HG03135 (cell line): ENCODE results near the gene GABRG3.
"Not testable (repeated sequence)": the region's sequence is repeated elsewhere in the genome, so short reads cannot be mapped to it uniquely, and the experiment has no call there.

ENCODE experiments used
- ATAC-seq: cut with Tn5 transposase; IDR thresholded peaks from one replicate; pipeline ENCODE4 v1.9.1; 2021; ENCODE audit warnings: mild to moderate bottlenecking, moderate library complexity; ENCODE audit not compliant: unreplicated experiment

Gene GABRG3

DNA sequence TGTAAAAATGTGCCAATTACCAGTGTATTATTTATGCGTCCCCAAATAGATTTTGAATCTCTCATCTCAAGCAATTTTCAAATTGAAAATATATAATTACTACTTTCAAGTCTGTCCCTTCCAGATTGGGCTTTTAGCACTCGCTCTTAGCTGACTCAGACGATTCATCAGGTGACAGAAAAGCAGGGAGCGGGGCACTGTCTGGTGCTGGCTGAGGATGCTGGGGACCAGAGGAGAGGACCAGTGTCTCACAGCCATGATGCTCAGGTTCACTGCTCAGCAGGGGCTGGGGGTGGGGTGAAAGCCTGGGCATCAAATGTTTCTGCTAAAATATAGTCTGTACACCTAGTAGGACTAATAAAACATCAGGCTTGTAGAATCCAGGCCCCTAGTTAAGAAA lies 199.9 kb downstream of the GABRG3 start:
- ATAC-seq: no peak

- ATAC-seq: no peak
Observed at GRCh38 chr15:27172821-27173220, 201.8 kb downstream of the GABRG3 start.

DNA sequence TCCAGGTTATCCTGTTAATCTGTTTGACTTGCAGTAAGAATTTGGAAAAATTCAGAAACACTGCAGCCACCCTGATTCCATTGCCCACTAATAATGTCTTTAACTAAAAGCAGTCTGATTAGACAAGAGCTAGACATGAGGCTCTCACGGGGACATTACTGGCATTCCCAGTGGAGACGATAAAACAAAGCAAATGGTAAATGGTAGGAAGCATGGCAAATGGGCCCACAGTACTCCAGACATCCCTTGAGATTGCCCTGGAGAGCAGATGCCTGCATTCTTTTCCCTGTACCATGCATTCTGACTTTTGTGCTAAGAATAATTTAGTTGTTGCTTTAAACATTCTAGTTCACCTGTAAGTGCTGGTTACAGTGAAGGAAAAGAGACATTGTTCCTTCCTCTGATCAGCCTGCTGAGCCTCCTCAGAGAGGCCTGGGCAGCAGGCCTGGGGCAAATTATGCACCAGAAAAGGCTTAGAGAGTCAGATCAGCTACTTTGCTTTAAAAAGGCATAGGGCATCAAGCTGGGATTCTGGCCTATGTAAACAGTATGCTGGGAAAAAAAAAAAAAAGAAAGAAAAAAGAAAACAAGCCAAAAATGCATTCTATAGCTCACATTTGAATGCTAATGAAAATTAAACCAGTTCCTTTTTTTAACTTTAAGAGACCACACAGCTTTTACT lies 204.6 kb downstream of the GABRG3 start:
- no peak for ATAC-seq

DNA sequence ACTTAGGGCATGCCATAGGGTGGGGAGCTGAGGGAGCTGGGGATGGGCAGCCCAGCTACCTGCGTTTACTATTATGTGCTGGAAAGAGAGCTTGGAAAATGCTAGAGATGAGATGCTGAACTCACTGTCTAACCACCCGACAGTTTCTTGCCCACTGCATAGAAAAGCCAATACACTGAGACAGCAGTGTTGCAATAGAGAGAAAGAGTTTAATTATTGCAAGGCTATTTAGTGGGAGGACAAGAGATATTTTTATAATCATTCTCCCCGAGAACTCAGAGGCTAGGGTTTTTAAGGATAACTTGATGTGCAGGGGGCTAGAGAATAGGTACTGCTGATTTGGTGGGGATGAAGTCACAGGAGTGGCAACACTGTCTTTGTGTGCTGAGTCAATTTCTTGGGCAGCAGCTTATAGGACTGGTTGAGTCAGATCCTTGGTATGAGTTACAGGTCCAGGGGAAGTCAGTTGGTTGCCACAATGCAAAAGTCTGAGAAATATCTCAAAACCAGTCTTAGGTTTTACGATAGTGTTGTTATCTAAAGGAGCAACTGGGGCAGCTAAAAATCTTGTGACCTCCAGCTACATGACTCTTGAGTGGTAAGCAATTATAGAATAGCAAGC lies 205.9 kb downstream of the GABRG3 start:
- ATAC-seq: no peak

DNA sequence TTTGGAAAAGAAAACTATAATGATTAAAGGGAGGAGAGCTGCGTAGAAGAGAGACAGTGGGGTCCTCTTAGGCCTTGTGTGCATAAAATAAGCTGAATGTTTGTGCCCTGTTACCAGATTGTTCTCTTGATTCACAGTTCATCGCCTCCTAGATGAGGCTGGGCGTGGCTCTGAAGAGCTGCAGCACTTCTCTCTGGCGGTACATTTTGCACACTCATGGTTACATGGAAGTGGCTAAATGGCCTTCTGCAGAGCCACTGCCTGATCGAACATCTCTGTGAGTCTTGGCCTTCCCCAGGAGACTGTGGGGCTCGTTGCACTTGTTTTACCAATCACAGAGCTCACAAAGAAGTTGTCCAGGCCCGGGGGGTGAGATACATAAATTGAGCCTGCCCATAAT lies 208.8 kb downstream of the GABRG3 start:
- ATAC-seq: no peak

GRCh38 chr15:27182561-27183110 lies 211.7 kb downstream of the GABRG3 start:
- no peak for ATAC-seq

DNA sequence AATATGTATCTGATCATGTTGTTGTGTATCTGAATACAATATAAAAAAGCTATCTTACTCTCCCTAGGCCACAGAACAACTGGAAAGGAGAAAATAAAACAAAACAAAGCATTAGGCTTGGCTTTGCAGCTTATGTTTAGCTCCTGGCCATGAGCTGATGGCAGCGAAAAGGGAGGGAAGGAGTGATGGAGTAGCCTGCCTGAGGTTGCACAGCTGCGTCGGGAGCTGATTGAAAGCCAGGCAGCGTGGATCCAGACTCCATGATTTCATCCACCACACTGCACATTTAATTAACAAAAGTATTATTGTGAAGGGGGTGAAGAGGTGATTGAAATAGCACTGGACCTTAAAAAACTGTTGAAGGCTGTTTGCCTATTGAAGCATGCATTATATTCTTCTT lies 212.2 kb downstream of the GABRG3 start:
- no peak for ATAC-seq

- ATAC-seq: not testable (repeated sequence)
Observed at GRCh38 chr15:27191515-27191914, 220.5 kb downstream of the GABRG3 start.

DNA sequence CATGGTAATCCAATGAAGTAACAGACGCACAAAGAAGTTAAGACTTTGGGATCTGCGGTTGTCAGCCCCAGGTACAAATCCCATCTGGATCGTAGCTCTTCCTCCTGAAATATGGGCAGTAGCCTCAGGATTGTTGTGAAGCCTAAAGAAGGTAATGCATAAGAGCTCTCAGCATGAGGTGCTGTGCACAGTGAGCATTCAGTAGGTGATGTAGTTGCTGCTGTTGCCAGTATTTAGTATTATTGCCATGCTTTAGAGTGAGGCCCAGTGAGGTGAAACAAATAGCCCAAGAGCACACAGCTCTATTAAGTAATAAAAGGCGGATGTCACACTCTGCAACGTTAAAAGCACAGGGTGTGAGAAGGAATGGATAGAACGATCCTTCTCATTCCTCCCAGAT lies 225.7 kb downstream of the GABRG3 start:
- no peak for ATAC-seq

DNA sequence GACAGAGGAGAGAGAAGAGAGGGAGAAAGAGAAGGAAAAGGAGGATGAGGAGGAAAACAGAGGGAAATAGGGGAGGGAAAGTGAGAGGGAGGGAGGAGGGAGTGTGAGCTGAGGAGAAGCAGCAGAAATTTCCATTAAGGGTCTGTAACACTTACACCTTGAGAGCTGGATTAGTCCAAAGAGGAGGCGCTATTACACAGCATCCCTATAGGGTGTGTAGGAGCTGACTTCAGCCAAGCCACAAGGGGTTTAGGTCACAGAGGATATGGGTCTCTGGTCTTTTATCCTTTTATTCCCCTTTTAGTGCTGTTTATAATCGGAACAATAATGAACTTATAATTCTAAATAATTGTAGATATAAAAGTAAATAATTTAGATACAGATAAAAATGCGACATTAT lies 230.4 kb downstream of the GABRG3 start:
- ATAC-seq: no peak

DNA sequence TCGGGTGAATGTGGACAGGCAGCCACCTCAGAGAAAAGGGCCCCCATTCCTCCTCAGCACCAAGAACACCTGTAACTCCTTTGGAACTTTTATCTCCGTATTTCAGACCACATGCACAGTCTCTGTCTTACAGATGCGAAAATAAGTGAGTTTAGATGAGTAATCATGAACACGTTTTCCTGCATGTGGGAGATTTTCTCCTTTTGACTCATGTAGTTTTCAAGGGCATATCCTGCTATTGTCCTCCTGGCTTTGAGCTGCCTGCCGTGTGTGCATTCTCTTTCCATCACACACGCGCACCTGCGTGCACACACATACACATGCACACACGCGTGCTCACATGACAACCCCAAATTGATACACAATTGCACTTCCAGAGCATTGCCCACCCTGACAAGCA lies 239.2 kb downstream of the GABRG3 start:
- ATAC-seq: no peak

GRCh38 chr15:27214032-27214431 lies 243.1 kb downstream of the GABRG3 start:
- ATAC-seq: no peak

DNA sequence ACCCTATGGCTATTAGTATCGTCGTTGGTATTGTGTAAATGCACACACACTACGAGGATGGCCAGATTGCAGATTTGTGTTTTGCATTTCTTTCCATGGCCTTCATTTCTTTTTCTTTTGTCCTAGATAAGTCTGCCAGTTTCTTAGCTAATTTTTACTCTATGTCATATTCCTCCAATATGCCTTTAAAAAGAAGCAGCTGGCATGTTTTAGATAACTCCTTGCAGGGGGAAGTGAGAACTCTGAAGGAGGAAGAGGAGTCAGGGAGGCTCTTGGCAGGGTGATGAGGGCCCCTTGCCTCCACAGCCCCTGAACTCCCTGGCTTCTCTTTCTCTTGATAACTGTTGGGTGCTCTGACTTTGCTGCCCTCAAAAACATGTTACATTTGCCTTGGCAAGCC lies 244.0 kb downstream of the GABRG3 start:
- ATAC-seq: no peak

GRCh38 chr15:27218426-27218825 lies 247.4 kb downstream of the GABRG3 start:
- no peak for ATAC-seq

DNA sequence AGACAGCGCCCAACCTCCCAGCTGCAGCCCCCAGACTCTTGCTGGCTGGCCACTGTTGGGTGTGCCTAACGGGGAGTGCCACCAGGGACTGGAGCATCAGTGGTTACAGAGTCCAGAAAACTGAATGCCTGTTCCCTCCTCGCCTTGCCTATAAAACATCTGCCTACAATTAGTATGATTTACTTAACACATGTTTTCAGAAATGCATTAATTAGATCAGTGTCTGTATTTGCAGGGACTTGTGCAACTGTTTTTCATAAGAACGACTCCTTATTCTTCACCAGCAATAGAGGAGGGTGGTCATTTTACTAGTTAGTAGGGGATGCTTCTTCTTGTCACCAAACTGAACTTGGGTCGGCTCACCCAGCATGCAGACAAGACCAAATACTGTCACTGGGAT lies 248.7 kb downstream of the GABRG3 start:
- ATAC-seq: no peak

GRCh38 chr15:27220199-27220598 lies 249.2 kb downstream of the GABRG3 start:
- no peak for ATAC-seq

DNA sequence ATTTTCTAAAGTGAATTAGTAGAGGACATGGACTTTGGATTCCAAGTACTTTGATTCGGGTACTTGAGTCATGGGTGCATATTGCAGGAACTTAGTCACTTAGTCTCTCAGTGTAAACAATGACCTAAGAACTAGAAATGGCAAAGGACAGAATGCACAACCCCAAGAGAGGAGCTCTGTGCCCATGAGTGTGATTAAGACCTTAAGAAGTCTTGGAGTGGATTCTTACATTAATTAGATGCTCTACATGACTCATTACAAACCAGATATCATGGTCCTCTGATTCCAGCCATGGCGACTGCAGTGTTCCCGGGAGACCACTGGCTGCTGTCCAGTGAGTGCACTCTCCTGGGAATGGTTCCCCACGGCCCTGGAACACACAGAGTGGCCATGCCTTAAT lies 251.5 kb downstream of the GABRG3 start:
- no peak for ATAC-seq

GRCh38 chr15:27223179-27223578 lies 252.2 kb downstream of the GABRG3 start:
- ATAC-seq: no peak

DNA sequence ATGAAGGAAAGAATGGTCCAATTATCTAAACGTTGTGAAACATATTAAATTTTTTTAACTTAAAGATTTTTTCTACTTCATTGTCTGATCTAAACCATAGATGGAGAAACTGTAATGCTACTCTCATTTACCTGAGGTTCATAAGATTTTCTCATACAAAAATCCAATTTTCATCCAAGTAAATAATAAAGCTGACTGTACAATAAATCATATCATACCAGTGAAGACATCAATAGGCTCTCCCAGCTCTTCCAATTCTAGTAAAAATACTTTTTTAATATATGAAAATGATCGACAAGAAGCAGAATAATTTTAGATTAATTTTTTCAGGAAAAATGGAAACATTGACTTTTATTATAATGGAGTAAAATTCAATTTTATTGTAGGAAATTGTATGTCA lies 260.8 kb downstream of the GABRG3 start:
- no peak for ATAC-seq

DNA sequence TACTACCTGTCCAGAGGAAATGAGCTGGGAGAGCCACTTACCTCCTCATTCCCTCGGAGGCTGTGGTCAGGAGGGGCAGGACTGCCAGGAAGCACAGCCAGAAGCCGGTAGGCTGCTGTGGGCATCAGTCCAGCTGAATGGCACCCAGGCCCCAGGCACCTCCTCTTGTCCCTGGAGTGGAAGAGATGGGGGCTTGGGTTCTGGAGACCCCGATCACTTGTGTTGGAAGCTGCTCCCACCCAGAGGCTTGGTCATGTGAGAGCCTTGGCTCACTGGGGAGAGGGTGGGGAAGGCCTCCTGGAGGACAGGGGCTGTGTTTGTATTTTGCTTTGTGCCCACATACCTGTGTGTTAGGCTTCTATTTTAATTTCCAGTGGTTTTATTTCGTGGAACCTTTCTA lies 261.9 kb downstream of the GABRG3 start:
- no peak for ATAC-seq

GRCh38 chr15:27234593-27234992 lies 263.6 kb downstream of the GABRG3 start:
- ATAC-seq: no peak

- ATAC-seq: no peak
Observed at GRCh38 chr15:27235161-27235560, 264.2 kb downstream of the GABRG3 start.

DNA sequence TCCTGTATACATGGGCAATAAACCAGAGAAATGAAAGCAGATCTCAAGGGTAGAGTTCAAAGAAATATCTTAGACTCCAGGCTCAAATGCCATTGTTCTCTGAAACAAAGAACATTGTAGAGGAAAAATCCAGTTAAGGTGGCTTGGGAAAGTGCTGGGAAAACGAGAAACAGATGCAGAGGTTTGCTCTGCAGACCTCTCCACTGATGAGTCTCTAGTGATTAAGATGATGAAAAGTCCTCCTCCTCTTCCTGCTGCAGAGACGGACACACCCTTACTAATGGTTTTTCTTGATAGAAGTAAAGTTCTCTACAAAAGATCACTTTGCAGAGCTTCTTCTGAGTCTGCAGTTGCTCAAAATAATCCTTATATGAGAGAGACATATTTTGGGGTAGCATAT lies 264.7 kb downstream of the GABRG3 start:
- ATAC-seq: no peak
